Right renal cortex interstitium (tissue), 3 donors: ENCODE data around the gene CBX3. TPM values are rescaled to one million over a fixed set of nuclear protein-coding genes. Genes with fewer than 3 reads are reported as not detected.
"Not testable (repeated sequence)": the region's sequence is repeated elsewhere in the genome, so short reads cannot be mapped to it uniquely, and the experiment has no call there.

Experiments
- DNase-seq, 3 donors: peaks; one replicate each; pipeline ENCODE4 v3.0.0-alpha.2; 2013; ENCODE audit warnings: low read depth in 3 of 3, low spot score in 2 of 3
- polyA plus RNA-seq, 3 donors: library from polyadenylated mRNA; unstranded; fragments of 120-200 nt; gene quantifications; one replicate each; pipeline ENCODE4 v1.2.1, GENCODE V29; 2013; ENCODE audit not compliant: insufficient read length in 3 of 3

The CBX3 gene
- polyA plus RNA-seq, 3 donors: 341 to 386 (median 370) TPM

- DNase-seq: no peak
Observed at GRCh38 chr7:26187380-26188205, 14.0 kb upstream of the CBX3 start.

- no peak for DNase-seq
Observed at GRCh38 chr7:26188206-26188956, 13.2 kb upstream of the CBX3 start.

- DNase-seq: no peak
Observed at GRCh38 chr7:26188957-26189541, 12.5 kb upstream of the CBX3 start.

GRCh38 chr7:26189697-26190096 lies 11.8 kb upstream of the CBX3 start:
- no peak for DNase-seq

GRCh38 chr7:26190417-26190869 lies 11.1 kb upstream of the CBX3 start:
- DNase-seq: no peak

GRCh38 chr7:26191233-26191973 lies 10.1 kb upstream of the CBX3 start:
- DNase-seq: no peak

GRCh38 chr7:26191974-26192479 lies 9.5 kb upstream of the CBX3 start:
- no peak for DNase-seq

GRCh38 chr7:26192485-26193087 lies 9.0 kb upstream of the CBX3 start:
- no peak for DNase-seq

- no peak for DNase-seq
Observed at GRCh38 chr7:26193432-26194207, 7.9 kb upstream of the CBX3 start.

- not testable (repeated sequence) for DNase-seq
Observed at GRCh38 chr7:26194764-26195163, 6.8 kb upstream of the CBX3 start.

GRCh38 chr7:26195182-26195581 lies 6.4 kb upstream of the CBX3 start:
- DNase-seq: no peak

- no peak for DNase-seq
Observed at GRCh38 chr7:26195867-26196657, 5.5 kb upstream of the CBX3 start.

- no peak for DNase-seq
Observed at GRCh38 chr7:26197153-26198115, 4.1 kb upstream of the CBX3 start.

GRCh38 chr7:26198133-26198780 lies 3.3 kb upstream of the CBX3 start:
- DNase-seq: peak in 2 of 3 donors; percentile 30 to 31

- DNase-seq: no peak
Observed at GRCh38 chr7:26198781-26199169, 2.8 kb upstream of the CBX3 start.

GRCh38 chr7:26199301-26200037 lies 2.1 kb upstream of the CBX3 start:
- DNase-seq: peak in 1 of 3 donors; percentile 69
